ENCODE data around the gene GATAD1. TPM values are rescaled to one million over a fixed set of nuclear protein-coding genes. Genes with fewer than 3 reads are reported as not detected.
"Not testable (repeated sequence)": the region's sequence is repeated elsewhere in the genome, so short reads cannot be mapped to it uniquely, and the experiment has no call there.

GATAD1 gene
- total RNA-seq, 1 donor from 2014 or later: 23.1 TPM

GRCh38 chr7:92484226-92484625, 36.9 kb downstream of the GATAD1 start:
- not testable (repeated sequence) for H3K4me1 ChIP-seq (ENCODE audit: insufficient read depth, low read length); H3K4me3 Mint-ChIP-seq (ENCODE audit: unreplicated experiment); H3K9ac ChIP-seq (ENCODE audit: low read length); H3K36me3 ChIP-seq (ENCODE audit: insufficient read depth, low read length); H2AFZ ChIP-seq (ENCODE audit: low read depth, low read length); H3K27me3 Mint-ChIP-seq (ENCODE audit: low read depth, unreplicated experiment); H3K9me3 ChIP-seq (ENCODE audit: insufficient read depth, low read depth, low read length); H3K79me2 ChIP-seq (ENCODE audit: insufficient read depth, low read length); FAIRE-seq; H3K27me3 ChIP-seq (ENCODE audit: insufficient read depth, low read length); H3K4me2 ChIP-seq (ENCODE audit: low read length); DNase-seq (ENCODE audit: low read depth); H3K4me1 Mint-ChIP-seq (ENCODE audit: low read depth, unreplicated experiment); H3K27ac ChIP-seq (ENCODE audit: low read depth, low read length); H3K36me3 Mint-ChIP-seq (ENCODE audit: low read depth, unreplicated experiment); H4K20me1 ChIP-seq (ENCODE audit: insufficient read depth, low read length); H3K9me3 Mint-ChIP-seq (ENCODE audit: unreplicated experiment); H3K4me3 ChIP-seq (ENCODE audit: insufficient read depth, low read depth, low read length); H3K27ac Mint-ChIP-seq (ENCODE audit: unreplicated experiment)

GRCh38 chr7:92485267-92485892, 38.1 kb downstream of the GATAD1 start:
- DNase-seq (ENCODE audit: low read depth) (no peak), FAIRE-seq (no peak)
- H3K9me3 ChIP-seq (ENCODE audit: insufficient read depth, low read depth, low read length): no peaks in the 10 kb centered on the region
- H3K4me1 Mint-ChIP-seq (ENCODE audit: low read depth, unreplicated experiment): no peaks in the 10 kb centered on the region
- no peak overlapping the region for H3K27ac ChIP-seq (ENCODE audit: low read depth, low read length)
- H3K9me3 Mint-ChIP-seq (ENCODE audit: unreplicated experiment): no peaks in the 10 kb centered on the region
- no peak overlapping the region for H3K4me3 ChIP-seq (ENCODE audit: insufficient read depth, low read depth, low read length)
- H2AFZ ChIP-seq (ENCODE audit: low read depth, low read length): no peak overlapping the region
- no peak overlapping the region for H3K4me2 ChIP-seq (ENCODE audit: low read length)
- H4K20me1 ChIP-seq (ENCODE audit: insufficient read depth, low read length): no peaks in the 10 kb centered on the region
- H3K27me3 ChIP-seq (ENCODE audit: insufficient read depth, low read length): no peaks in the 10 kb centered on the region
- H3K9ac ChIP-seq (ENCODE audit: low read length): no peak overlapping the region
- TF ChIP-seq CTCF (IDR thresholded peaks at IDR 0.05; ENCODE audit: insufficient read depth, low read depth, low read length): no peak
- no peak for TF ChIP-seq EZH2 (IDR thresholded peaks at IDR 0.05; ENCODE audit: insufficient read depth, low read length)
- H3K4me1 ChIP-seq (ENCODE audit: insufficient read depth, low read length): no peaks in the 10 kb centered on the region
- no peaks in the 10 kb centered on the region for H3K79me2 ChIP-seq (ENCODE audit: insufficient read depth, low read length)
- peaks cover 9% of the 10 kb centered on the region for H3K36me3 ChIP-seq (ENCODE audit: insufficient read depth, low read length)
- H3K36me3 Mint-ChIP-seq (ENCODE audit: low read depth, unreplicated experiment): peaks cover 7% of the 10 kb centered on the region
- no peak overlapping the region for H3K4me3 Mint-ChIP-seq (ENCODE audit: unreplicated experiment)
- H3K27me3 Mint-ChIP-seq (ENCODE audit: low read depth, unreplicated experiment): no peaks in the 10 kb centered on the region
- H3K27ac Mint-ChIP-seq (ENCODE audit: unreplicated experiment): no peak overlapping the region

GRCh38 chr7:92485974-92486373, 38.7 kb downstream of the GATAD1 start:
- H3K36me3 ChIP-seq (ENCODE audit: insufficient read depth, low read length): peaks cover 10% of the 10 kb centered on the region
- H3K9ac ChIP-seq (ENCODE audit: low read length): no peak overlapping the region
- no peaks in the 10 kb centered on the region for H4K20me1 ChIP-seq (ENCODE audit: insufficient read depth, low read length)
- no peak for FAIRE-seq
- no peak overlapping the region for H3K27ac ChIP-seq (ENCODE audit: low read depth, low read length)
- Mint-ChIP-seq H3K4me3 (ENCODE audit: unreplicated experiment) (no peak overlapping the region), H3K9me3 (ENCODE audit: unreplicated experiment) (no peaks in the 10 kb centered on the region), H3K27me3 (ENCODE audit: low read depth, unreplicated experiment) (no peaks in the 10 kb centered on the region), H3K36me3 (ENCODE audit: low read depth, unreplicated experiment) (peaks cover 7% of the 10 kb centered on the region), H3K4me1 (ENCODE audit: low read depth, unreplicated experiment) (no peaks in the 10 kb centered on the region), H3K27ac (ENCODE audit: unreplicated experiment) (no peak overlapping the region)
- no peak overlapping the region for H3K4me2 ChIP-seq (ENCODE audit: low read length)
- H3K4me3 ChIP-seq (ENCODE audit: insufficient read depth, low read depth, low read length): no peak overlapping the region
- H3K9me3 ChIP-seq (ENCODE audit: insufficient read depth, low read depth, low read length): no peaks in the 10 kb centered on the region
- H3K27me3 ChIP-seq (ENCODE audit: insufficient read depth, low read length): no peaks in the 10 kb centered on the region
- no peaks in the 10 kb centered on the region for H3K4me1 ChIP-seq (ENCODE audit: insufficient read depth, low read length)
- TF ChIP-seq CTCF (IDR thresholded peaks at IDR 0.05; ENCODE audit: insufficient read depth, low read depth, low read length) (no peak), EZH2 (IDR thresholded peaks at IDR 0.05; ENCODE audit: insufficient read depth, low read length) (no peak)
- DNase-seq (ENCODE audit: low read depth): no peak
- H3K79me2 ChIP-seq (ENCODE audit: insufficient read depth, low read length): no peaks in the 10 kb centered on the region
- H2AFZ ChIP-seq (ENCODE audit: low read depth, low read length): no peak overlapping the region
